Thyroid gland (tissue), 4 donors: ENCODE data around the gene GMEB1.
"Not testable (repeated sequence)": the region's sequence is repeated elsewhere in the genome, so short reads cannot be mapped to it uniquely, and the experiment has no call there.

ENCODE experiments used
- POLR2A ChIP-seq, 2 donors: fragments of 450-650 bp; IDR thresholded peaks; one replicate each; pipeline ENCODE4 v1.6.1; 2017; ENCODE audit warnings: antibody characterized with exemption in 2 of 2, mild to moderate bottlenecking in 2 of 2, moderate library complexity in 1 of 2
- TF ChIP-seq, protein P1 (sequence below), 6 experiments: fragments of 200-600 bp in 3 of 6; fragments of 450-650 bp in 3 of 6; sonication (generic) in 3 of 6; IDR thresholded peaks; one replicate each; pipeline ENCODE4 v1.5.1; 2016 to 2019; ENCODE audit warnings: antibody characterized with exemption in 6 of 6, mild to moderate bottlenecking in 2 of 6, inconsistent platforms in 1 of 6, moderate library complexity in 1 of 6

GRCh38 chr1:28725365-28725764 lies 56.8 kb downstream of the GMEB1 start:
- TF ChIP-seq, protein P1, sequence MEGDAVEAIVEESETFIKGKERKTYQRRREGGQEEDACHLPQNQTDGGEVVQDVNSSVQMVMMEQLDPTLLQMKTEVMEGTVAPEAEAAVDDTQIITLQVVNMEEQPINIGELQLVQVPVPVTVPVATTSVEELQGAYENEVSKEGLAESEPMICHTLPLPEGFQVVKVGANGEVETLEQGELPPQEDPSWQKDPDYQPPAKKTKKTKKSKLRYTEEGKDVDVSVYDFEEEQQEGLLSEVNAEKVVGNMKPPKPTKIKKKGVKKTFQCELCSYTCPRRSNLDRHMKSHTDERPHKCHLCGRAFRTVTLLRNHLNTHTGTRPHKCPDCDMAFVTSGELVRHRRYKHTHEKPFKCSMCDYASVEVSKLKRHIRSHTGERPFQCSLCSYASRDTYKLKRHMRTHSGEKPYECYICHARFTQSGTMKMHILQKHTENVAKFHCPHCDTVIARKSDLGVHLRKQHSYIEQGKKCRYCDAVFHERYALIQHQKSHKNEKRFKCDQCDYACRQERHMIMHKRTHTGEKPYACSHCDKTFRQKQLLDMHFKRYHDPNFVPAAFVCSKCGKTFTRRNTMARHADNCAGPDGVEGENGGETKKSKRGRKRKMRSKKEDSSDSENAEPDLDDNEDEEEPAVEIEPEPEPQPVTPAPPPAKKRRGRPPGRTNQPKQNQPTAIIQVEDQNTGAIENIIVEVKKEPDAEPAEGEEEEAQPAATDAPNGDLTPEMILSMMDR (IDR thresholded peaks at IDR 0.05) = not testable (repeated sequence)
- TF ChIP-seq POLR2A (IDR thresholded peaks at IDR 0.05) = not testable (repeated sequence)
